Transverse colon (tissue), 4 donors: Measurements from ENCODE around the gene OBSCN. TPM values are rescaled to one million over a fixed set of nuclear protein-coding genes. Genes with fewer than 3 reads are reported as not detected.

Source experiments
- DNase-seq: peaks from one replicate; pipeline ENCODE4 v3.0.0-alpha.2; 2019
- H3K27ac ChIP-seq, 4 donors: fragments of 200-600 bp; sonication (generic); 2 replicates each; pipeline ENCODE4 v1.5.1; 2016 to 2018; ENCODE audit warnings: inconsistent platforms in 4 of 4
- H3K27me3 ChIP-seq: fragments of 200-600 bp; sonication (generic); 2 replicates; pipeline ENCODE4 v1.5.1; 2017; ENCODE audit warnings: inconsistent platforms
- H3K36me3 ChIP-seq, 4 donors: fragments of 200-600 bp; sonication (generic); 2 replicates each; pipeline ENCODE4 v1.5.1; 2017 to 2019; ENCODE audit warnings: inconsistent platforms in 4 of 4
- H3K4me1 ChIP-seq, 4 donors: fragments of 200-600 bp; sonication (generic); 2 replicates each; pipeline ENCODE4 v1.5.1; 2017 to 2020; ENCODE audit warnings: inconsistent platforms in 4 of 4
- H3K4me3 ChIP-seq, 4 donors: fragments of 200-600 bp; sonication (generic); 1 replicate in 1 of 4; 2 replicates in 3 of 4; pipeline versions ENCODE4 v1.5.1 to v1.6.1; 2017 to 2019; ENCODE audit warnings: inconsistent platforms in 4 of 4
- H3K9me3 ChIP-seq, 2 donors: fragments of 200-600 bp; sonication (generic); 2 replicates each; pipeline ENCODE4 v1.5.1; 2017 to 2019; ENCODE audit warnings: inconsistent platforms in 2 of 2
- EP300 ChIP-seq: sonication (generic); formaldehyde crosslinking; IDR thresholded peaks from one replicate; pipeline ENCODE4 v1.6.1; 2017; ENCODE audit warnings: antibody characterized with exemption, low read depth
- POLR2A ChIP-seq: fragments of 450-650 bp; IDR thresholded peaks from one replicate; pipeline ENCODE4 v1.6.1; 2016; ENCODE audit warnings: antibody characterized with exemption, mild to moderate bottlenecking, moderate library complexity
- POLR2AphosphoS5 ChIP-seq, 3 donors: sonication (generic); formaldehyde crosslinking; IDR thresholded peaks; one replicate each; pipeline ENCODE4 v1.6.1; 2016; ENCODE audit warnings: antibody characterized with exemption in 3 of 3
- WGBS, 2 donors: methylation state at CpG; one replicate each; pipeline ENCODE4 v1.1.5; 2018; ENCODE audit warnings: low coverage in 1 of 2; 5-methylcytosine and 5-hydroxymethylcytosine counted together
- in situ Hi-C, 4 donors: fragments of 200-750 bp; cut with MboI; loops; one replicate each; pipeline versions ENCODE4 v1.15.0 to v1.15.1; 2017; ENCODE audit warnings: low sequenced_read_pairs in 3 of 4, low pct_ligation_motif_present in 1 of 4, low pct_unique_long_range_greater_than_20kb in 1 of 4
- intact Hi-C: fragments of 100-400 bp; cut with DNase I; formaldehyde crosslinking; loops from one replicate; pipeline ENCODE4 v1.15.1; 2023; ENCODE audit warnings: low total_unique reads
- total RNA-seq, 4 donors: library from RNA; depleted of rRNA; stranded (reverse); fragments of >200 nt; gene quantifications; one replicate each; pipeline ENCODE4 v1.1.0, GENCODE V29; 2016
- TF ChIP-seq, protein P1 (sequence below), 5 experiments: fragments of 200-600 bp in 3 of 5; fragments of 450-650 bp in 2 of 5; sonication (generic) in 3 of 5; IDR thresholded peaks; 1 replicate in 2 of 5; 2 replicates in 3 of 5; pipeline ENCODE4 v1.5.1; 2016 to 2017; ENCODE audit warnings: antibody characterized with exemption in 5 of 5, inconsistent platforms in 3 of 5, mild to moderate bottlenecking in 2 of 5, moderate library complexity in 1 of 5

Gene OBSCN
- total RNA-seq, 4 donors from 2014 or later, result 11.9 to 21.7 (median 15.8) TPM

DNA sequence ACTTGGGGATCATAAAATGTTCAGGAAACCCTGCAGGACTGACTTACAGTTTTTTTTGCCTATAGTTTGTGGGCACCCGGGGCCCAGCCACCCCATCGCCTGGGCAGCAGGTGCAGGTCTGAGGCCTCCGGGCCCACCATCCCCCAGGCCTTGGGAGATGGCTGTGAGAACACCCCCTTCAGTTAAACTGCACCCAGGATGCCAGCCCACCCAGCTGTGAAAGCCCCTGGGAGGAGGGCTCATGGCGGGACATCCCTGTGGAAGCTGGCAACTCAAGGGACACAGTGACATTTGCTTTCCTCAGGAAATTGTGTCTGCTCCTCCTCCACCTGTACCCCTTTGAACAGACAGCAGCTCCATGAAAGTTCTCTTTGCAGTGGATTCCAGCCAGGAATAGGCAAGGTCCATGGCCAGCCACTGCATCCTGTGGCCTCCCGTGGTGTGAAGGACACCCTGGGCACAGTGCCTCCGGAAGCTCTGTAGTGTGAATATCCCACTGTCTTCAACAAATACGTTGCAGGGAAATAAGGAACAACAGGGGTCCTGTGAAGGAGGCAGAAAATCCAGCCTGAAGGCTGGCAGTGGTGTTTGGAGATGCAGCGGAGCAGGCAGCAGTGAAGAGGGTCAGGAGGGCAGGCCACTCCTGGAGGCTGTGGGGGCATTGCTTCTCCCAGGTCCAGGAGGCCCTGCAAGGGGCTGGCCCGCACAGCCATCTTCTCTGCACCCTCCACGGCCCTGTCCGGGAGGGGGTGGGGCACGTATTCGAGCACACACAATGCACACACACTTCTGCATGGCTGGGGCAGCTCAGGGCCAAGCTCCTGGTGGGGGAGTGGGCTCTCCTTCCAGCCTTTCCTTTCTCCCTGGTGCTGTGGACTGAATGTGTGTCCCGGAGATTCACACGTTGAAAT is 2.1 kb upstream of the OBSCN start:
- peaks cover 20% of the 10 kb centered on the region for H3K27me3 ChIP-seq
- intact Hi-C loops, result no loop called here
- H3K36me3 ChIP-seq, result no peaks in the 10 kb centered on the region
- H3K4me3 ChIP-seq, result no peak overlapping the region
- in situ Hi-C loops, result no loop called here
- 41% methylated on average over 15 of the region's 15 CpGs; no CpG with 5 or more reads in 1 of the 2 donors for WGBS, 2 donors
- no peak for TF ChIP-seq POLR2A
- TF ChIP-seq, protein P1, sequence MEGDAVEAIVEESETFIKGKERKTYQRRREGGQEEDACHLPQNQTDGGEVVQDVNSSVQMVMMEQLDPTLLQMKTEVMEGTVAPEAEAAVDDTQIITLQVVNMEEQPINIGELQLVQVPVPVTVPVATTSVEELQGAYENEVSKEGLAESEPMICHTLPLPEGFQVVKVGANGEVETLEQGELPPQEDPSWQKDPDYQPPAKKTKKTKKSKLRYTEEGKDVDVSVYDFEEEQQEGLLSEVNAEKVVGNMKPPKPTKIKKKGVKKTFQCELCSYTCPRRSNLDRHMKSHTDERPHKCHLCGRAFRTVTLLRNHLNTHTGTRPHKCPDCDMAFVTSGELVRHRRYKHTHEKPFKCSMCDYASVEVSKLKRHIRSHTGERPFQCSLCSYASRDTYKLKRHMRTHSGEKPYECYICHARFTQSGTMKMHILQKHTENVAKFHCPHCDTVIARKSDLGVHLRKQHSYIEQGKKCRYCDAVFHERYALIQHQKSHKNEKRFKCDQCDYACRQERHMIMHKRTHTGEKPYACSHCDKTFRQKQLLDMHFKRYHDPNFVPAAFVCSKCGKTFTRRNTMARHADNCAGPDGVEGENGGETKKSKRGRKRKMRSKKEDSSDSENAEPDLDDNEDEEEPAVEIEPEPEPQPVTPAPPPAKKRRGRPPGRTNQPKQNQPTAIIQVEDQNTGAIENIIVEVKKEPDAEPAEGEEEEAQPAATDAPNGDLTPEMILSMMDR (IDR thresholded peaks at IDR 0.05), result no peak
- no peak for TF ChIP-seq EP300
- no peak for TF ChIP-seq POLR2AphosphoS5 (IDR thresholded peaks at IDR 0.05)
- no peak for DNase-seq
- H3K27ac ChIP-seq, result no peak overlapping the region
- H3K4me1 ChIP-seq, result no peaks in the 10 kb centered on the region
- no peaks in the 10 kb centered on the region for H3K9me3 ChIP-seq

DNA sequence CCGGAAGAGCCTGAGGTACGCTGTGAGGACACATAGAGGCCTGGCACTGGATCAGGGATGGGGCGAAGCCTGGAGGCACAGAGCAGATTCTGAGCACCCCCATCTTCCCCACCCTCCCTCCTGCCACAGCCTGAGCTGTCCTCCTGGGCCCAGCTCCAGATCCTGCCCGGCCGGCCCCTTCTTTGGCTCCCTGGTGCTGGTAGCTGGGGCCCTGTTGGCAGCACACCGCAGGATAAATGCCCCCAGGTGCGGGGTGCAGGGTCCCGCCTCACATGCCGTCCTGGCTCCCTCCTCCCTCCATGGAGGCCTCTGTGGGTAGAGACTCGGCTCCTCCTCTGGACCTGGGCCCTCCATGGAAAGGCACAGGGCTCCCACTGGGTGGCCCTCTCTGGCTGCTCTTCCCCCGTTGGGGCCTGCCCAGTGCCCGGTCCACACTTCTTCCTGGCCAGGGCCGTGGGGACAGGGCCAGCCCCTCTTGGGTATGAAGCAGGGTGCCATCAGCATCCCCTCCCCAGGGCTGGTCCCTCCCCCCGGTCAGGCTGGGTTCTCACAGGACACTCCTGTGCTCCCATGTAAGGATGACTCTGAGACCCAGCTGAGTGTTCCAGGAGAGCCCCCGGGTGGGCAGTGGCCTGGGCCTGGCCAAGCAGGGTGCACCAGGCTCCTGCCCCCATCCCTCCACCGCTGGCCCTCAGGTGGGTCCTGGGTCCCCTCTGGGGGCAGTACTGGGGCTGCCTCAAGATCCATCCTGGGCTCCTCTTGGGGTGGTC is 1.1 kb upstream of the OBSCN start:
- 63% methylated on average over 13 of the region's 16 CpGs; no CpG with 5 or more reads in 1 of the 2 donors for WGBS, 2 donors
- H3K9me3 ChIP-seq, result no peaks in the 10 kb centered on the region
- DNase-seq, result no peak
- in situ Hi-C loops (no loop called here), intact Hi-C loops (no loop called here)
- no peak overlapping the region for H3K27ac ChIP-seq
- H3K27me3 ChIP-seq, result peaks cover 20% of the 10 kb centered on the region
- TF ChIP-seq POLR2AphosphoS5 (IDR thresholded peaks at IDR 0.05) (no peak), EP300 (no peak), POLR2A (no peak)
- TF ChIP-seq, protein P1 (IDR thresholded peaks at IDR 0.05), result no peak
- H3K4me3 ChIP-seq, result no peak overlapping the region
- no peaks in the 10 kb centered on the region for H3K4me1 ChIP-seq
- H3K36me3 ChIP-seq, result no peaks in the 10 kb centered on the region

DNA sequence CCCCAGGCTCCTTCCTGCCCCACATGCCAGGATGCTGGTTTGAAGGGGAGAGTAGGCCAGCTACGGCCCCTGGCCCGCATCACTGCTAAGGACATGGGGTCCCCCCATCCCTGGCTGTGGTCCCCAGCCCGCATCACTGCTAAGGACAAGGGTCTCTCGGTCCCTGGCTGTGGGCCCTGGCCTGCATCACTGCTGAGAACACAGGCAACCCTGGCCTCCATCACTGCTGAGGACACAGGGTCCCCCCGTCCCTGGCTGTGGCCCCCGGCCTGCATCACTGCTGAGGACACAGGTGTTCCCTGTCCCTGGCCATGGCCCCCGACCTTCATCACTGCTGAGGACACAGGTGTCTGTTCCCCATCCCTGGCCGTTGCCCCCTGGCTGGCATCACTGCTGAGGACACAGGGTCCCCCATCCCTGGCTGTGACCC is 448 bp upstream of the OBSCN start:
- Histone ChIP-seq H3K4me1 (peaks cover 0 to under 1% (median 0%) of the 10 kb centered on the region in 4 donors), H3K27me3 (peaks cover 20% of the 10 kb centered on the region), H3K27ac (no peak overlapping the region), H3K36me3 (no peaks in the 10 kb centered on the region), H3K4me3 (no peak overlapping the region), H3K9me3 (no peaks in the 10 kb centered on the region)
- TF ChIP-seq, protein P1 (IDR thresholded peaks at IDR 0.05), result no peak
- TF ChIP-seq EP300 (no peak), POLR2A (no peak), POLR2AphosphoS5 (IDR thresholded peaks at IDR 0.05) (no peak)
- 78% methylated on average over 7 of the region's 8 CpGs; no CpG with 5 or more reads in 1 of the 2 donors for WGBS, 2 donors
- in situ Hi-C loops (no loop called here), intact Hi-C loops (no loop called here)
- no peak for DNase-seq
